B cell (primary cell): ENCODE measurements around the gene SNTG2. TPM values are rescaled to one million over a fixed set of nuclear protein-coding genes. Genes with fewer than 3 reads are reported as not detected.

Experiments
- ATAC-seq: fragments of 200-7000 bp; cut with Tn5 transposase; one replicate; pipeline ENCODE4 v1.10.0; 2021; ENCODE audit warnings: low read depth, mild to moderate bottlenecking, moderate number of reproducible peaks, moderate library complexity
- CTCF ChIA-PET: fragments of 350-600 bp; sonication (Branson Sonifier 250); formaldehyde crosslinking; loops from one replicate; lab custom pipeline; 2021; ENCODE audit warnings: antibody characterized with exemption, inconsistent platforms; lab: Charles Lee
- POLR2A ChIA-PET: fragments of 350-600 bp; sonication (Branson Sonifier 250); formaldehyde crosslinking; loops from one replicate; lab custom pipeline; 2021; ENCODE audit warnings: antibody characterized with exemption; lab: Charles Lee
- DNase-seq: peaks from one replicate; pipeline ENCODE4 v3.0.0; 2013
- H2AFZ ChIP-seq: 2 replicates; pipeline ENCODE4 v1.6.1; 2012; ENCODE audit warnings: mild to moderate bottlenecking, low read depth, low read length; ENCODE audit not compliant: insufficient read depth, poor library complexity, severe bottlenecking
- H3K27ac ChIP-seq, 2 donors: 1 replicate in 1 of 2; 2 replicates in 1 of 2; pipeline ENCODE4 v1.5.1; 2012 to 2013; ENCODE audit warnings: low read length in 2 of 2, mild to moderate bottlenecking in 2 of 2, moderate library complexity in 1 of 2
- H3K27me3 ChIP-seq, 4 experiments: fragments of 200-600 bp in 1 of 4; sonication (generic) in 1 of 4; replicated peaks in 1 of 4; 1 replicate in 2 of 4; 2 replicates in 2 of 4; pipeline versions ENCODE4 v1.6.1 to v1.7.0; 2013 to 2016; ENCODE audit warnings: low read length in 3 of 4, mild to moderate bottlenecking in 2 of 4, mixed read lengths in 1 of 4, moderate library complexity in 1 of 4; ENCODE audit not compliant: insufficient read depth in 4 of 4, control insufficient read depth in 3 of 4; ENCODE audit errors: control extremely low read depth in 1 of 4
- H3K36me3 ChIP-seq, 2 experiments: replicated peaks in 1 of 2; 1 replicate in 1 of 2; 2 replicates in 1 of 2; pipeline versions ENCODE4 v1.6.1 to v1.7.1; 2013; ENCODE audit warnings: low read length in 1 of 2; ENCODE audit not compliant: insufficient read depth in 2 of 2, control insufficient read depth in 1 of 2; ENCODE audit errors: control extremely low read depth in 1 of 2, extremely low read depth in 1 of 2
- H3K4me1 ChIP-seq, 2 donors: fragments of 200-600 bp in 1 of 2; sonication (generic) in 1 of 2; 1 replicate in 1 of 2; 2 replicates in 1 of 2; pipeline versions ENCODE4 v1.5.1 to v1.6.1; 2013 to 2017; ENCODE audit warnings: low read length in 2 of 2; ENCODE audit not compliant: control insufficient read depth in 2 of 2, insufficient read depth in 2 of 2
- H3K4me2 ChIP-seq: replicated peaks from 2 replicates; pipeline ENCODE3; 2012; ENCODE audit warnings: mild to moderate bottlenecking, low read depth, low read length; ENCODE audit not compliant: poor library complexity, severe bottlenecking
- H3K4me3 ChIP-seq, 5 experiments: fragments of 200-600 bp in 1 of 5; sonication (generic) in 1 of 5; 1 replicate in 3 of 5; 2 replicates in 2 of 5; pipeline versions ENCODE4 v1.5.1 to v1.7.0; 2011 to 2016; ENCODE audit warnings: low read length in 4 of 5, mild to moderate bottlenecking in 4 of 5, low read depth in 2 of 5, control low read depth in 1 of 5, moderate library complexity in 1 of 5; ENCODE audit not compliant: insufficient read depth in 1 of 5; ENCODE audit errors: control extremely low read depth in 1 of 5, extremely low read depth in 1 of 5
- H3K79me2 ChIP-seq: fragments of 200-600 bp; sonication (generic); one replicate; pipeline ENCODE4 v1.6.0; 2016; ENCODE audit warnings: low read length; ENCODE audit not compliant: control insufficient read depth, insufficient read depth
- H3K9ac ChIP-seq: fragments of 200-600 bp; sonication (generic); 2 replicates; pipeline ENCODE4 v1.6.1; 2017; ENCODE audit warnings: mild to moderate bottlenecking, low read length, moderate library complexity
- H3K9me3 ChIP-seq, 3 donors: one replicate each; pipeline versions ENCODE4 v1.6.1 to v1.7.1; 2013; ENCODE audit warnings: low read length in 2 of 3; ENCODE audit not compliant: control insufficient read depth in 2 of 3, insufficient read depth in 1 of 3; ENCODE audit errors: control extremely low read depth in 1 of 3
- H4K20me1 ChIP-seq: 2 replicates; pipeline ENCODE4 v1.6.0; 2012; ENCODE audit warnings: mild to moderate bottlenecking, low read length; ENCODE audit not compliant: insufficient read depth, control insufficient read depth, poor library complexity, severe bottlenecking
- H3K27ac Mint-ChIP-seq: one replicate; pipeline ENCODE4 v1.8.0; 2021; ENCODE audit warnings: mixed read lengths
- H3K27me3 Mint-ChIP-seq: one replicate; pipeline ENCODE4 v1.8.0; 2021; ENCODE audit warnings: mixed read lengths
- H3K4me1 Mint-ChIP-seq: one replicate; pipeline ENCODE4 v1.8.0; 2021; ENCODE audit warnings: mixed read lengths
- H3K4me3 Mint-ChIP-seq: one replicate; pipeline ENCODE4 v1.8.0; 2021; ENCODE audit warnings: mixed read lengths
- H3K9me3 Mint-ChIP-seq: one replicate; pipeline ENCODE4 v1.8.0; 2022; ENCODE audit warnings: mixed read lengths; ENCODE audit not compliant: insufficient read depth
- EZH2 ChIP-seq: IDR thresholded peaks from 2 replicates; pipeline ENCODE4 v1.6.1; 2012; ENCODE audit warnings: borderline replicate concordance, low read depth, mild to moderate bottlenecking, moderate library complexity, low read length; ENCODE audit not compliant: insufficient read depth, poor library complexity, severe bottlenecking
- WGBS: methylation state at CpG from one replicate; pipeline ENCODE4 v1.1.5; 2013; ENCODE audit warnings: missing lambda C conversion rate; ENCODE audit not compliant: insufficient coverage; 5-methylcytosine and 5-hydroxymethylcytosine counted together
- intact Hi-C: fragments of 100-400 bp; cut with micrococcal nuclease; formaldehyde crosslinking; loops from one replicate; pipeline ENCODE4 v1.10.0; 2022
- polyA plus RNA-seq: library from polyadenylated mRNA; depleted of rRNA; stranded (reverse); fragments of >200 nt; gene quantifications from 2 replicates; pipeline ENCODE4 v1.2.3, GENCODE V29; 2012
- total RNA-seq, 2 donors: library from RNA; stranded (reverse); fragments of 120-200 nt in 1 of 2; gene quantifications; 1 replicate in 1 of 2; 2 replicates in 1 of 2; pipeline versions ENCODE4 v1.2.3 to v1.2.4, GENCODE V29; 2013 to 2022
- TF ChIP-seq, protein P1 (sequence below): fragments of 200-600 bp; IDR thresholded peaks from one replicate; pipeline ENCODE4 v1.8.0; 2022; ENCODE audit warnings: antibody characterized with exemption, mild to moderate bottlenecking

SNTG2 gene
- total and polyA plus RNA-seq, 2 donors (not counting 1 experiment from before 2014, with no cell fraction given) = 2.1 to 2.4 TPM

DNA sequence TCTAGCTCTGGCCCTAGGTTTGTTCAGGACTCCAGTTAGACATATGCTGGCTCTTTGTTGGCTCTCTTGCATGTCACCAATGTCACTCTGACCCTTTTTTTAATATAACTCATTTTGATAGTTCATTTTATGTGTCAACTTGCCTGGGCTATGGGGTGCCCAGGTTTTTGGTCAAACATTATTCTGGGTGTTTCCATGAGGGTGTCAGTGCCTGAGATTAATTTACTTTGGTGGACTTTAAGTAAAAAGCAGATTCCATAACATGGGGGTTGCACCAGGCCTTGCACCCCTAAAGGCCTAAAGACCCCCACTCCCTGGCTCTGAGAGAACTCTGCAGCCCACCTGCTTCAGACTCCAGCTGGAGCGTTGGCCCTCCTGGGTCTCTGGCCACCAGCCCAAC lies 48.1 kb upstream of the SNTG2 start:
- intact Hi-C loops = no loop called here
- Mint-ChIP-seq H3K4me3 (no peak overlapping the region), H3K4me1 (no peaks in the 10 kb centered on the region), H3K27me3 (peaks cover 11% of the 10 kb centered on the region), H3K27ac (no peak overlapping the region), H3K9me3 (peaks cover 4% of the 10 kb centered on the region)
- no peak overlapping the region for H3K4me2 ChIP-seq
- no peak overlapping the region for H2AFZ ChIP-seq
- WGBS = 91% methylated on average over 1 of the region's 1 CpG
- no peak for ATAC-seq
- H3K4me3 ChIP-seq = no peak overlapping the region
- DNase-seq = no peak
- no peaks in the 10 kb centered on the region for H3K27me3 ChIP-seq
- H4K20me1 ChIP-seq = no peaks in the 10 kb centered on the region
- H3K9ac ChIP-seq = no peak overlapping the region
- TF ChIP-seq, protein P1, sequence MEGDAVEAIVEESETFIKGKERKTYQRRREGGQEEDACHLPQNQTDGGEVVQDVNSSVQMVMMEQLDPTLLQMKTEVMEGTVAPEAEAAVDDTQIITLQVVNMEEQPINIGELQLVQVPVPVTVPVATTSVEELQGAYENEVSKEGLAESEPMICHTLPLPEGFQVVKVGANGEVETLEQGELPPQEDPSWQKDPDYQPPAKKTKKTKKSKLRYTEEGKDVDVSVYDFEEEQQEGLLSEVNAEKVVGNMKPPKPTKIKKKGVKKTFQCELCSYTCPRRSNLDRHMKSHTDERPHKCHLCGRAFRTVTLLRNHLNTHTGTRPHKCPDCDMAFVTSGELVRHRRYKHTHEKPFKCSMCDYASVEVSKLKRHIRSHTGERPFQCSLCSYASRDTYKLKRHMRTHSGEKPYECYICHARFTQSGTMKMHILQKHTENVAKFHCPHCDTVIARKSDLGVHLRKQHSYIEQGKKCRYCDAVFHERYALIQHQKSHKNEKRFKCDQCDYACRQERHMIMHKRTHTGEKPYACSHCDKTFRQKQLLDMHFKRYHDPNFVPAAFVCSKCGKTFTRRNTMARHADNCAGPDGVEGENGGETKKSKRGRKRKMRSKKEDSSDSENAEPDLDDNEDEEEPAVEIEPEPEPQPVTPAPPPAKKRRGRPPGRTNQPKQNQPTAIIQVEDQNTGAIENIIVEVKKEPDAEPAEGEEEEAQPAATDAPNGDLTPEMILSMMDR = no peak
- POLR2A ChIA-PET = no interaction called here
- no peaks in the 10 kb centered on the region for H3K36me3 ChIP-seq
- peaks cover 0 to 12% (median 4%) of the 10 kb centered on the region in 3 donors for H3K9me3 ChIP-seq
- no peaks in the 10 kb centered on the region for H3K79me2 ChIP-seq
- no peaks in the 10 kb centered on the region for H3K4me1 ChIP-seq
- CTCF ChIA-PET = no interaction called here
- H3K27ac ChIP-seq = no peak overlapping the region

DNA sequence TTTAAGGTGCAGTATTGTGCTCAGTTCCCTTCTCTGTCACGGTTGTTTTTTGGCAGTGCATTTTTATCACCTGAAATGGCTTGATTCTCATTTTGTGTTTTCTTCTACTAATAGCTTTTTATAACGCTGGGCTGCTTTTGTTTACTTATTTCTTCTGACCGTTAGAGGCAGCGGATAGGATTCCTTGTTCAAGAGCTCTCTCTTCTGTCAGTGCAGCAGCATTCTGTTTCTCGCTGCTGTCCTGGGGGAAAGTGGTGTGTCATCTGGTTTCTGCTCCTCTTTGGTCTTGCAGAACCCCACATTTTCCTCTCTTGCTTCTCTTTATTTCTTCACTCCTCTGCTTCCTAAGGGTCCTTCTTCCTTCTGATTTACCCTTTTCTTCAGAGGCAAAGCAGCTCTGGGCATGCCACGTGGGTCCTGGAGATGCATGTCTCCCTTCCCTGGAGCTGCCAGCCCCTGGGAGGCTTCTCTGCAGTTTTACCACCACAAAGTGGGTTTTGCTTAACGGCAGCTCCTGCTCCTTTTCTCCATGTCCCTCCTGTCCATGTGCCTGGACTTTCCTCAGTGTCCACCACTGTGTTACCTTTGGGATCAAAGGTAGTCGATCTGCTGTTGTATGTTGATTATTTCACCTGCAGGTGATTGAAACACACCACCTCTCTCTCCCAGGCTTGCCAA lies 47.3 kb upstream of the SNTG2 start:
- Mint-ChIP-seq H3K4me1 (no peaks in the 10 kb centered on the region), H3K4me3 (no peak overlapping the region), H3K9me3 (peaks cover 4% of the 10 kb centered on the region), H3K27ac (no peak overlapping the region), H3K27me3 (peaks cover 11% of the 10 kb centered on the region)
- ATAC-seq = no peak
- intact Hi-C loops = no loop called here
- ChIA-PET POLR2A (no interaction called here), CTCF (no interaction called here)
- no peaks in the 10 kb centered on the region for H3K27me3 ChIP-seq
- H3K4me3 ChIP-seq = no peak overlapping the region
- H2AFZ ChIP-seq = no peak overlapping the region
- no peak overlapping the region for H3K27ac ChIP-seq
- no peak for DNase-seq
- 70% methylated on average over 1 of the region's 8 CpGs for WGBS
- H3K36me3 ChIP-seq = no peaks in the 10 kb centered on the region
- H3K4me1 ChIP-seq = no peaks in the 10 kb centered on the region
- H3K9ac ChIP-seq = no peak overlapping the region
- no peak for TF ChIP-seq EZH2
- TF ChIP-seq, protein P1 = no peak
- no peak overlapping the region for H3K4me2 ChIP-seq
- H3K9me3 ChIP-seq = peaks cover 0 to 8% (median 4%) of the 10 kb centered on the region in 3 donors
- no peaks in the 10 kb centered on the region for H4K20me1 ChIP-seq
- no peaks in the 10 kb centered on the region for H3K79me2 ChIP-seq
